ENCODE measurements around the gene ZSCAN16.

DNA sequence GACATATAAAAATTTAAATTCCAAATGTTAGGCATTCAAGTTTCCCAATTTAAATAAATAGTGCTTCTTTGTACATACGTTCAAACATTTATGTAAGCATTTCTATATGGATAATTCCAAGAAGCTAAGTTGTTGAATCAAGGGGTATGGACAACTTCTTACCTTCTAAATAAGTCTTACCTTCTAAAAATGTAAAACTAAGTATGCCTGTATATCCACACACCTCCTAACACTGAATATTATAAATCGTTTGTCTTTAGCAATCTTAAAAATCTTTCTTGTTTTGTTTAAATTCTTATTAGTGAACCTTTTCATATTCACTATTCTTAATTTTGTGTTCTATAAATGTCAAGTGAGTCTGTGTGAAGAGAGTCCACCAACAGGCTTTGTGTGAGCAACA is 2.5 kb upstream of the ZSCAN16 start:
- TF ChIP-seq, protein P1, sequence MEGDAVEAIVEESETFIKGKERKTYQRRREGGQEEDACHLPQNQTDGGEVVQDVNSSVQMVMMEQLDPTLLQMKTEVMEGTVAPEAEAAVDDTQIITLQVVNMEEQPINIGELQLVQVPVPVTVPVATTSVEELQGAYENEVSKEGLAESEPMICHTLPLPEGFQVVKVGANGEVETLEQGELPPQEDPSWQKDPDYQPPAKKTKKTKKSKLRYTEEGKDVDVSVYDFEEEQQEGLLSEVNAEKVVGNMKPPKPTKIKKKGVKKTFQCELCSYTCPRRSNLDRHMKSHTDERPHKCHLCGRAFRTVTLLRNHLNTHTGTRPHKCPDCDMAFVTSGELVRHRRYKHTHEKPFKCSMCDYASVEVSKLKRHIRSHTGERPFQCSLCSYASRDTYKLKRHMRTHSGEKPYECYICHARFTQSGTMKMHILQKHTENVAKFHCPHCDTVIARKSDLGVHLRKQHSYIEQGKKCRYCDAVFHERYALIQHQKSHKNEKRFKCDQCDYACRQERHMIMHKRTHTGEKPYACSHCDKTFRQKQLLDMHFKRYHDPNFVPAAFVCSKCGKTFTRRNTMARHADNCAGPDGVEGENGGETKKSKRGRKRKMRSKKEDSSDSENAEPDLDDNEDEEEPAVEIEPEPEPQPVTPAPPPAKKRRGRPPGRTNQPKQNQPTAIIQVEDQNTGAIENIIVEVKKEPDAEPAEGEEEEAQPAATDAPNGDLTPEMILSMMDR (conservative IDR thresholded peaks at IDR 0.05; ENCODE audit: low read depth, low read length): no peak
- TF ChIP-seq EZH2 (IDR thresholded peaks at IDR 0.05; ENCODE audit: low read length, unreplicated experiment): no peak
- TF ChIP-seq EZH2phosphoT487 (IDR thresholded peaks at IDR 0.05; ENCODE audit: borderline replicate concordance, low read length): no peak

Measured in PC-3 (cell line).